ENCODE data around the gene LCN6. TPM values are rescaled to one million over a fixed set of nuclear protein-coding genes. Genes with fewer than 3 reads are reported as not detected.

Gene LCN6
- total RNA-seq, 4 donors from 2014 or later, result 0.82 to 6.7 (median 2.5) TPM; not detected in 1

DNA sequence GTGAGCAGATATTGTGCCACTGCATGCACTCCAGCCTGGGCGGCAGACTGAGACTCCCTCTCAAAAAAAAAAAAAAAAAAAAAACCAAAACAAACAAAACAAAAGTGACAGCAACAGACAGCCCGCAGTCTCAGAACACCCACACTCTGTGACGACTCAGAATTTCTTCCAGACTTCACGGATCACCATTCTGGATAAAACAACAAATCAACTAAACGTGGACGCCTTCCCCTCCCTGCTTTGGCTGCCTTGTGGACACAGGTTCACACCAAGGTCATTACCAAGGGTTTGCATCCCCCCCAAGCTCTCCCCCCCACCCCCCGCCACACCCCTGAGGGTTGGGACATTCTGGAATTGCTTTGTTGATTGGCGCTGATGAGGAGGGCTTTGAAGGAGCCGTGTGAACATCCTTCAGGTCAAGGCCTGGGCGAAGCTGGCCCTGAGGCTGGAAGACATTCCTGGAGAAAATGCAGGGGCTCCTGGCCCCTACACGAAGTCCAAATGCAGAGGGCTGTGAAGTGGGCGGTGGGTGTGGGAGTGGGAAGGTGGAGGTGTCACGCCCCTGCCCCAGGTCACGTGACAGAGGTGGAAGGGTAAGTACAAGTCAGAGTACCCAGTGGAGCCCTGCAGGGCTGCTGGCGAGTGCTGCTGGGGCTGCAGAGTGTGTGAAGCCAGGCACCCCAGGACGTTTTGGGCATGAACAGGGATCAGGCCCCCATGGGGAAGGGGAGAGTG, 15.7 kb downstream of the LCN6 start:
- Histone ChIP-seq H3K36me3 (no peaks in the 10 kb centered on the region), H3K27ac (no peak overlapping the region), H3K9me3 (no peaks in the 10 kb centered on the region), H3K4me3 (no peak overlapping the region), H3K27me3 (no peaks in the 10 kb centered on the region), H3K4me1 (peaks cover 8 to 15% (median 9%) of the 10 kb centered on the region in 3 donors)
- no peak for TF ChIP-seq POLR2A (IDR thresholded peaks at IDR 0.05)
- TF ChIP-seq, protein P1, sequence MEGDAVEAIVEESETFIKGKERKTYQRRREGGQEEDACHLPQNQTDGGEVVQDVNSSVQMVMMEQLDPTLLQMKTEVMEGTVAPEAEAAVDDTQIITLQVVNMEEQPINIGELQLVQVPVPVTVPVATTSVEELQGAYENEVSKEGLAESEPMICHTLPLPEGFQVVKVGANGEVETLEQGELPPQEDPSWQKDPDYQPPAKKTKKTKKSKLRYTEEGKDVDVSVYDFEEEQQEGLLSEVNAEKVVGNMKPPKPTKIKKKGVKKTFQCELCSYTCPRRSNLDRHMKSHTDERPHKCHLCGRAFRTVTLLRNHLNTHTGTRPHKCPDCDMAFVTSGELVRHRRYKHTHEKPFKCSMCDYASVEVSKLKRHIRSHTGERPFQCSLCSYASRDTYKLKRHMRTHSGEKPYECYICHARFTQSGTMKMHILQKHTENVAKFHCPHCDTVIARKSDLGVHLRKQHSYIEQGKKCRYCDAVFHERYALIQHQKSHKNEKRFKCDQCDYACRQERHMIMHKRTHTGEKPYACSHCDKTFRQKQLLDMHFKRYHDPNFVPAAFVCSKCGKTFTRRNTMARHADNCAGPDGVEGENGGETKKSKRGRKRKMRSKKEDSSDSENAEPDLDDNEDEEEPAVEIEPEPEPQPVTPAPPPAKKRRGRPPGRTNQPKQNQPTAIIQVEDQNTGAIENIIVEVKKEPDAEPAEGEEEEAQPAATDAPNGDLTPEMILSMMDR (IDR thresholded peaks at IDR 0.05), result no peak
- DNase-seq, result no peak
- 42 to 65% methylated on average over 7 to 9 of the region's 16 CpGs for WGBS, 2 donors
- intact Hi-C loops (cut with DNase I), result no loop called here

GRCh38 chr9:136729926-136730325, 18.4 kb downstream of the LCN6 start:
- no peak for TF ChIP-seq POLR2A (IDR thresholded peaks at IDR 0.05)
- TF ChIP-seq, protein P1 (IDR thresholded peaks at IDR 0.05), result no peak
- Histone ChIP-seq H3K27ac (no peak overlapping the region), H3K36me3 (peaks cover under 1 to 18% (median 12%) of the 10 kb centered on the region in 3 donors), H3K27me3 (no peaks in the 10 kb centered on the region), H3K4me3 (no peak overlapping the region), H3K4me1 (peaks cover 27 to 42% (median 31%) of the 10 kb centered on the region in 3 donors), H3K9me3 (no peaks in the 10 kb centered on the region)
- intact Hi-C loops (cut with DNase I), result no loop called here
- no peak for DNase-seq
- 80 to 95% methylated on average over 4 of the region's 8 CpGs for WGBS, 2 donors

DNA sequence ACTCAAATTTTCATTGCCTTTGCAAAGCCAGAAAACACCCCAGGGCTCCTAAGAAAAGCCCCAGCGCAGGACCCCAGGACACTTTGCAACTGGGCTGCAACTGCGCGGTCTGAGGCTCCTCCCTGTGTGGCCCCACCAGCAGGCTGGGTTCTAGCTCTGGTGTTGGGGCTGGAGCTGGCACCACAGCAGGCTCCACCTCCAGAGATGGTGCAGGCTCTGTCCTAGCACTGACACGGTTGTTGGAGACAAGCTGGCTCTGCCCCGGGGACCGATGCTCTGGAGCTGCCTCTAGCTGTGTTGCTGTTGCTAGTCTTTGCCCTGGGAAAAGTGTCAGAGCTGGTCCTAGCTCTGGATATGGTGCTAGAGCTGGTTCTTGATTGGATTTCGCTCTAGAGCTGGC, 19.2 kb downstream of the LCN6 start:
- Histone ChIP-seq H3K4me1 (peaks cover 27 to 50% (median 36%) of the 10 kb centered on the region in 3 donors), H3K9me3 (no peaks in the 10 kb centered on the region), H3K27me3 (no peaks in the 10 kb centered on the region), H3K36me3 (peaks cover 9 to 26% (median 20%) of the 10 kb centered on the region in 3 donors), H3K4me3 (peak overlapping the region; percentile 58 to 95 (median 74)), H3K27ac (peak overlapping the region in 1 of 4 donors; percentile 91)
- no peak for TF ChIP-seq POLR2A (IDR thresholded peaks at IDR 0.05)
- TF ChIP-seq, protein P1 (IDR thresholded peaks at IDR 0.05), result no peak
- WGBS, 2 donors, result 38 to 44% methylated on average over 2 to 6 of the region's 7 CpGs
- intact Hi-C loops (cut with DNase I), result no loop called here
- DNase-seq, result no peak

GRCh38 chr9:136728548-136729123, 19.7 kb downstream of the LCN6 start:
- DNase-seq, result no peak
- 10% methylated on average over 3 of the region's 53 CpGs; no CpG with 5 or more reads in 1 of the 2 donors for WGBS, 2 donors
- H3K36me3 ChIP-seq, result peaks cover 14 to 31% (median 25%) of the 10 kb centered on the region in 3 donors

More at GRCh38 chr9:136728548-136729123, 19.7 kb downstream of the LCN6 start:
- no peak for TF ChIP-seq POLR2A (IDR thresholded peaks at IDR 0.05)
- TF ChIP-seq, protein P1 (IDR thresholded peaks at IDR 0.05), result no peak
- Histone ChIP-seq H3K27ac (peak overlapping the region; percentile 70 to 91 (median 79)), H3K4me1 (peaks cover 28 to 55% (median 41%) of the 10 kb centered on the region in 3 donors), H3K27me3 (no peaks in the 10 kb centered on the region), H3K4me3 (peak overlapping the region; percentile 58 to 95 (median 74)), H3K9me3 (no peaks in the 10 kb centered on the region)
- intact Hi-C loops (cut with DNase I), result no loop called here
